Adrenal gland (tissue), 19 donors: ENCODE results near the gene EFEMP2. TPM values are rescaled to one million over a fixed set of nuclear protein-coding genes. Genes with fewer than 3 reads are reported as not detected.
A peak's percentile ranks its signal among the peaks of the same experiment; 100 is the strongest.

Experiments
- DNase-seq, 7 donors: peaks; one replicate each; pipeline ENCODE4 v3.0.0-alpha.2; 2019 to 2020
- H3K27ac ChIP-seq, 5 donors: fragments of 200-600 bp; sonication (generic) in 4 of 5; 1 replicate in 3 of 5; 2 replicates in 2 of 5; pipeline versions ENCODE4 v1.5.1 to v1.8.0; 2016 to 2020; ENCODE audit warnings: mild to moderate bottlenecking in 1 of 5
- H3K27me3 ChIP-seq: fragments of 200-600 bp; 2 replicates; pipeline ENCODE4 v1.8.0; 2021
- H3K36me3 ChIP-seq, 2 donors: fragments of 200-600 bp; replicated peaks in 1 of 2; 1 replicate in 1 of 2; 2 replicates in 1 of 2; pipeline versions ENCODE4 v1.5.1 to v1.8.0; 2018 to 2022
- H3K4me1 ChIP-seq, 2 donors: fragments of 200-600 bp; replicated peaks in 1 of 2; 1 replicate in 1 of 2; 2 replicates in 1 of 2; pipeline versions ENCODE4 v1.5.1 to v1.8.0; 2018 to 2021
- H3K4me3 ChIP-seq, 4 donors: fragments of 200-600 bp; sonication (generic) in 3 of 4; one replicate each; pipeline ENCODE4 v1.5.1; 2016 to 2018
- H3K9me3 ChIP-seq, 3 donors: fragments of 200-600 bp; sonication (generic) in 1 of 3; replicated peaks in 1 of 3; 1 replicate in 2 of 3; 2 replicates in 1 of 3; pipeline versions ENCODE4 v1.5.1 to v1.8.0; 2016 to 2021
- CTCF ChIP-seq, 6 experiments: fragments of 450-650 bp in 4 of 6; fragments of 200-600 bp in 2 of 6; sonication (generic) in 1 of 6; IDR thresholded peaks; 1 replicate in 5 of 6; 2 replicates in 1 of 6; pipeline versions ENCODE4 v1.5.1 to v1.8.0; 2016 to 2021; ENCODE audit warnings: antibody characterized with exemption in 6 of 6, mild to moderate bottlenecking in 2 of 6, moderate library complexity in 1 of 6
- POLR2A ChIP-seq, 2 donors: fragments of 450-650 bp; IDR thresholded peaks; one replicate each; pipeline ENCODE4 v1.6.1; 2017; ENCODE audit warnings: antibody characterized with exemption in 2 of 2, mild to moderate bottlenecking in 2 of 2, moderate library complexity in 1 of 2
- WGBS, 4 donors: extraction: QIAGEN DNeasy Blood & Tissue Kit in 2 of 4; methylation state at CpG; one replicate each; pipeline versions ENCODE4 v1.1.5 to v1.1.7; 2013 to 2017; 5-methylcytosine and 5-hydroxymethylcytosine counted together
- intact Hi-C, 2 donors: fragments of 100-400 bp; cut with DNase I; formaldehyde crosslinking; loops; one replicate each; pipeline versions ENCODE4 v1.14.1 to v1.15.0; 2022 to 2023
- long read RNA-seq, 10 donors: library from polyadenylated mRNA in 3 of 10; unstranded in 2 of 10; stranded (forward) in 1 of 10; transcript quantifications; one replicate each; pipeline ENCODE4 v2.0.0 and lab custom pipeline, GENCODE V29; 2021 to 2026
- polyA plus RNA-seq, 3 donors: library from polyadenylated mRNA; stranded (reverse); fragments of 200-250 nt in 2 of 3; fragments of 350-450 nt in 1 of 3; fragmentation: Illumina TruSeq in 1 of 3; extraction: RNeasy Lipid Tissue Mini Kit (QIAGEN cat#74804) in 1 of 3; gene quantifications; one replicate each; pipeline ENCODE4 v1.2.3, GENCODE V29; 2013 to 2014
- total RNA-seq, 9 donors: library from RNA; depleted of rRNA in 4 of 9; stranded (reverse); fragments of >200 nt in 4 of 9; fragments of 120-200 nt in 1 of 9; fragmentation: NEBNext Ultra II Directional in 1 of 9; extraction: Animal tissue kit (Norgen Biotek cat#: 25700) in 1 of 9; gene quantifications; one replicate each; pipeline versions ENCODE4 v1.1.0 to v1.2.4, GENCODE V29; 2013 to 2023
- donor health status: healthy with polysubstance abuse.
- donor health status: Bipolar disorder and iron deficiency.
- donor health status: DM: yes; HTN: yes; CAD: no.
- donor health status: DM: no; HTN: no; CAD: no.
- donor health status: DM: no; HTN: no; CAD: no.
- donor health status: DM: yes; HTN: yes; CAD: no.

EFEMP2 gene
- total RNA-seq (100 to 1,000 TPM in 2 of 9 donors, 10 to 100 TPM in 7; 30.3 to 111 (median 62.9) TPM), polyA plus RNA-seq (100 to 1,000 TPM in 1 of 3 donors, 10 to 100 TPM in 2; 20.3 to 156 (median 92.9) TPM)
- long read RNA-seq, donor 1, transcript EFEMP2-201 (11 exons, 2,034 nt) = major isoform, 7 of 8 reads
- long read RNA-seq, donor 1, partial matches to known transcripts = 0 of 8 reads
- long read RNA-seq, donor 1, other reads (novel, unspliced or antisense) = 0 of 8 reads
- long read RNA-seq, donor 2, transcript EFEMP2-201 (11 exons, 2,034 nt) = major isoform, 6 of 13 reads
- long read RNA-seq, donor 2, partial matches to known transcripts = 6 of 13 reads
- long read RNA-seq, donor 2, other reads (novel, unspliced or antisense) = 0 of 13 reads
- long read RNA-seq, donor 3, partial matches to known transcripts = 0 of 6 reads
- long read RNA-seq, donor 3, other reads (novel, unspliced or antisense) = 0 of 6 reads
- long read RNA-seq, donor 4, transcript EFEMP2-201 (11 exons, 2,034 nt) = major isoform, 17 of 32 reads
- long read RNA-seq, donor 4, partial matches to known transcripts = 8 of 32 reads
- long read RNA-seq, donor 4, other reads (novel, unspliced or antisense) = 3 of 32 reads
- long read RNA-seq, donor 5, transcript EFEMP2-217 (12 exons, 1,813 nt) = minor isoform, 39 of 267 reads
- long read RNA-seq, donor 5, transcript EFEMP2-201 (11 exons, 2,034 nt) = major isoform, 167 of 267 reads
- long read RNA-seq, donor 5, partial matches to known transcripts = 33 of 267 reads
- long read RNA-seq, donor 5, other reads (novel, unspliced or antisense) = 28 of 267 reads
- long read RNA-seq, donor 6, transcript EFEMP2-201 (11 exons, 2,034 nt) = major isoform, 14 of 22 reads
- long read RNA-seq, donor 6, partial matches to known transcripts = 5 of 22 reads
- long read RNA-seq, donor 6, other reads (novel, unspliced or antisense) = 2 of 22 reads
- long read RNA-seq, donor 7, transcript EFEMP2-201 (11 exons, 2,034 nt) = major isoform, 6 of 9 reads
- long read RNA-seq, donor 7, partial matches to known transcripts = 0 of 9 reads
- long read RNA-seq, donor 7, other reads (novel, unspliced or antisense) = 0 of 9 reads
- long read RNA-seq, donor 8, transcript EFEMP2-217 (12 exons, 1,813 nt) = minor isoform, 5 of 25 reads
- long read RNA-seq, donor 8, transcript EFEMP2-201 (11 exons, 2,034 nt) = major isoform, 19 of 25 reads
- long read RNA-seq, donor 8, partial matches to known transcripts = 0 of 25 reads
- long read RNA-seq, donor 8, other reads (novel, unspliced or antisense) = 0 of 25 reads
- long read RNA-seq, donor 9, partial matches to known transcripts = 5 of 9 reads
- long read RNA-seq, donor 9, other reads (novel, unspliced or antisense) = 0 of 9 reads
- long read RNA-seq, donor 10, transcript EFEMP2-201 (11 exons, 2,034 nt) = major isoform, 7 of 14 reads
- long read RNA-seq, donor 10, partial matches to known transcripts = 6 of 14 reads
- long read RNA-seq, donor 10, other reads (novel, unspliced or antisense) = 0 of 14 reads

DNA sequence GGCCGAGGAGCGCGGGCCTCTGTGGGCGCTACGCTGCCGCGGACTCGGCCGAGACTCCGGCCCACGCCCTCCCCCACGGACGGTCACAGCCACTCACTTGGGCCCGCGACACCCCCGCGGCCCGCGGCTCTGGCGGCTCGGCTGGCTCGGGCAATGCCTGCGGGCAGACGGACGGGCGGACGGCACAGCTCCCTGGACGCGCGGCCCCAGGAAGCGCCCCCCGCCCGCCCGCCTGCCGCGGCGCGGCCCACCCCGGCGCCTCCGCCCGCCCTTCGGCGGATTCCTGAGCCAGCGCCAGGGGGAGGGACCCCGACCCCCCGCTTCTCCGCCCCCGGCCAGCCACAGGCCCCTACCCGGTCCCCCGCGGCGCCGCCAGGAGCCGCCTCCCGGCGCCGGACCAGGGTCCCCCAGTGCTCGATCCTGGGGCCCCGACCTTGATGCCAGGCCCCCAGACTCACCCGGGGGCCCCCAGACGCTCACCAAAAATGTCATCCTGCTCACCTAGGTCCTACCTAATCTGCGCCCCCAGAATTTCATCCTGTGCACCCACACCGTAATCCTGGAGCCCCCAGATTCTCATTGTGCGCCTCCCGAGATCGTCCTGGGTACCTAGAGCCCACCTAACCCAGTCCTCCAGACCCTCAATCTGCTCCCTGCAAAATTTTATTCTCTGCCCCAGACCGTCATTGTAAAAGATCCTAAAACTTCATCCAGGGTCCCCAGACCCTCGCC, at the start of gene EFEMP2:
Gene EFEMP2, minus strand, starts transcription at position 215 of the 732 bp plus-strand sequence. CDS start 446 bp downstream, outside the sequence.
- H3K27me3 ChIP-seq = no peaks in the 10 kb centered on the region
- WGBS, 4 donors = 3 to 6% (median 4%) methylated on average over 6 to 69 of the region's 69 CpGs
- H3K4me1 ChIP-seq = peaks cover 2 to 17% of the 10 kb centered on the region in 2 donors
- peak in 1 of 7 donors; percentile 52 for DNase-seq
- TF ChIP-seq CTCF (IDR thresholded peaks at IDR 0.05) (no peak), POLR2A (IDR thresholded peaks at IDR 0.05) (no peak)
- H3K27ac ChIP-seq = peak within 1 kb of the TSS in 4 of 5 donors; percentile 44 to 93 (median 82)
- peaks cover 0 to 12% of the 10 kb centered on the region in 2 donors for H3K36me3 ChIP-seq
- H3K9me3 ChIP-seq = no peaks in the 10 kb centered on the region
- peak within 1 kb of the TSS in 3 of 4 donors; percentile 30 to 61 (median 45) for H3K4me3 ChIP-seq
- intact Hi-C loops = no loop called here

- DNase-seq = no peak
- intact Hi-C loops = loop anchor here in 1 of 2 donors (5.0 kb wide), 1 partner anchor 35 kb away; no protein-coding TSS in a partner anchor
- no peak overlapping the region for H3K27ac ChIP-seq
- no peak overlapping the region for H3K4me3 ChIP-seq
- no peak for TF ChIP-seq CTCF (IDR thresholded peaks at IDR 0.05)
- TF ChIP-seq POLR2A (IDR thresholded peaks at IDR 0.05) = no peak
- WGBS, 4 donors = 88 to 94% (median 92%) methylated on average over 8 to 10 of the region's 10 CpGs
- H3K9me3 ChIP-seq = no peaks in the 10 kb centered on the region
- no peaks in the 10 kb centered on the region for H3K27me3 ChIP-seq
- H3K36me3 ChIP-seq = peaks cover 0 to 19% of the 10 kb centered on the region in 2 donors
- peaks cover 21 to 26% of the 10 kb centered on the region in 2 donors for H3K4me1 ChIP-seq
Observed at GRCh38 chr11:65921876-65922275, 49.3 kb upstream of the EFEMP2 start.

DNA sequence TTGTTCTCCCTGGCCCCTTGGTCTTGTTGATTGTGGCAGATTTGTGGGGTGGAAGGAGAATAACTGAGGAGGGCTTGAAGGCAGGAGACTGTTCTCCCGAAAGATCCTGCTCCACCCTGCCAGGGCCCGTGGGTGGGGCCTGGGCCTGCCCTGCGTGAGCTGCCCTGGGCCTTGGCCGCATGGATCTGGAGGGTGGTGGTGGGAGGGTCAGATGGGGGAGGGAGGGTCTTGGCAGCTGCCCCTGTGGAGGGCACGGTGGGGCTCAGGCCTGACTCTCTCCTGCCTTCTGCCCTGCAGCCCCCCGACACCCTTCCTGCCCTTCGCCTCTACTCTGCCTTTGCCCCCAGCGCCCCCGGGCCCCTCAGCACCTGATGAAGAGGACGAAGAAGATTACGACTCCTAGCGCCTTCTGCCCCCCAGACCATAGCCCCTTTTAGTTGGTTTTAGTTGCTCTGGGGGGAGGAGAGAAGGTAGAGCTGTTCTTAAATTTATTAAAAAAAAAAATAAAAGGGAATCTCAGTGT, 48.5 kb upstream of the EFEMP2 start:
- Histone ChIP-seq H3K36me3 (peaks cover 0 to 19% of the 10 kb centered on the region in 2 donors), H3K4me3 (no peak overlapping the region), H3K27ac (no peak overlapping the region), H3K4me1 (peaks cover 25 to 34% of the 10 kb centered on the region in 2 donors), H3K9me3 (no peaks in the 10 kb centered on the region), H3K27me3 (no peaks in the 10 kb centered on the region)
- no peak for TF ChIP-seq CTCF (IDR thresholded peaks at IDR 0.05)
- no peak for TF ChIP-seq POLR2A (IDR thresholded peaks at IDR 0.05)
- intact Hi-C loops = loop anchor here in 1 of 2 donors (5.0 kb wide), 1 partner anchor 36 kb away; no protein-coding TSS in a partner anchor
- peak in 1 of 7 donors; percentile 24 for DNase-seq
- WGBS, 4 donors = 87 to 95% (median 92%) methylated on average over 7 to 12 of the region's 12 CpGs
